HG03521 (cell line): Measurements from ENCODE around the gene CCDC191.

Source experiments
- ATAC-seq: cut with Tn5 transposase; IDR thresholded peaks from one replicate; pipeline ENCODE4 v1.9.1; 2021; ENCODE audit warnings: mild to moderate bottlenecking, moderate library complexity; ENCODE audit not compliant: unreplicated experiment

Gene CCDC191

GRCh38 chr3:114058646-114059045, 2.3 kb upstream of the CCDC191 start:
- no peak for ATAC-seq

DNA sequence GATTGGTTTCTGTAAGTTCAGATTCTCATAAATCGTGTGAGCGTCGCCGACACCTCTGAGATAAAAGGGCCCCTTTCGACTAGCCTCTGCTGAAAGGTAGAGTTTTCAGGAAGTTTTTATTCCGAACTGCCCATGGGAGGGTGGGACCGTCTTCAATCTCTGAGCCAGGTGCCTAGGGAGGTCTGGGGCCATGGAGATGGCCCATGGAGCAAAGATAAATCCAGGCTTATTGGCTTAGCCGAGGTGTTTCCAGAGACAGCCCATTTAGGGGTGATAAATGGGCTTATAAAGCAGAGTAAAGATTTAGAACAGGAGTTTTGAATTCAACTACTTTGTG, 653 bp upstream of the CCDC191 start:
- ATAC-seq = peak; percentile 4

GRCh38 chr3:114052216-114052615, 4.1 kb downstream of the CCDC191 start:
- no peak for ATAC-seq

DNA sequence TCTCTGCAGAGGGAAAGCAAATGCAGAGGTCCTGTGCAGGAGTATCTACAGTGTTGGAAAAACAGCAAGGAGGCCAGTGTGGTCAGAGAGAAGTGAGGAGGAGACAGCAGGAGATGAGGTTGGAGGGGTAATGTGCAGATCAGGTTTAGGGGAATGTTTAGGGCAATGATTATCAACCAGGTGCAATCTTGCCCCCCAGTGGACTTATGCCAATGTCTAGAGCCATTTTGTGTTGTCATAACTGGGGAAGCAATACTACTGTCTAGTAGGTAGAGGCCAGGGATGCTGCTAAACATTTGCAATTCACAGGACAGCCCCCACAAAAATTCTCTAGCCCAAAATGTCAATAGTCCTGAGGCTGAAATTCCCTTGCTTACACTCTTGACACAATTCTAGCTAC, 13.1 kb downstream of the CCDC191 start:
- ATAC-seq = no peak

DNA sequence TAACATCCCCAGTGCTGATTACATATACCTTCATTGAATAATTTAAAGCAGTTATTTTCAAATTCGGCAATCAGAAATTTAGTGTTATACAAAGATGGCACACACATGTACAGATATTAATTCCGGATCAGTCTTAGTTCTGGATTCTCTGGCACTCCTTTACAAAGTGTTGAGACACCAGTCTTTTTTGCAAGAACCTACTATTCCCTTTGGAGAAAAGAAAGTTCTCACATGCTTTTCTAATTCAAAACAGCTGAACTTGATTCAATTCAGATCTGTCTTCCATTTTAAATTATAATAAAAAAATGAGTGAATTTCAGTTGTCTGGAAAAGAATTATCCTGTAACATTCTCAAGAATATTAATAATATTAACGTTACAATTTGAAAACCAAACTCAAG, 20.4 kb downstream of the CCDC191 start:
- no peak for ATAC-seq

GRCh38 chr3:114034787-114035545, 21.4 kb downstream of the CCDC191 start:
- no peak for ATAC-seq

- no peak for ATAC-seq
Observed at GRCh38 chr3:114034211-114034610, 22.1 kb downstream of the CCDC191 start.

GRCh38 chr3:114033721-114034120, 22.6 kb downstream of the CCDC191 start:
- no peak for ATAC-seq

- ATAC-seq = no peak
Observed at GRCh38 chr3:114026331-114026730, 30.0 kb downstream of the CCDC191 start.

- no peak for ATAC-seq
Observed at GRCh38 chr3:114025451-114025850, 30.9 kb downstream of the CCDC191 start.

- ATAC-seq = no peak
Observed at GRCh38 chr3:114022145-114022802, 34.1 kb downstream of the CCDC191 start.

GRCh38 chr3:114020907-114021306, 35.4 kb downstream of the CCDC191 start:
- ATAC-seq = no peak

- ATAC-seq = no peak
Observed at GRCh38 chr3:114019486-114019885, 36.8 kb downstream of the CCDC191 start.

DNA sequence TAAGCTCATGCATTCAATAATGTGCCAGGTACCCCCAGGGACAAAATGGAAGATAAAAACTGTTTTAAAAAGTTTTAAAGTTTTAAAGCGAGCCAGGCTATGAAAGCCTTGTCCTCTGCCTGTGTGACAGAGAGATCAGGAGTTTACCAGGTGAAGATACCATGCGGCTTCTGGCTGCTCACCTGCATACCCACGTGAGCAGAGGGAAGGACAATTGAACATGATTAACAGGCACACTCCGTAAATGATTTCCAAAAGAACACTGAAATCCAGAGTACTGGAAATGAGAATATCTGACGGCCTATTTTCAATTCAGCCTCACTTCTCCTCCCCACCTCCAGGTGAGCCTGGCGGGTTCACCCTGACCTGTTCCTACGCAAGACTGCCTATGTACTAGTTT, 42.1 kb downstream of the CCDC191 start:
- ATAC-seq = no peak

DNA sequence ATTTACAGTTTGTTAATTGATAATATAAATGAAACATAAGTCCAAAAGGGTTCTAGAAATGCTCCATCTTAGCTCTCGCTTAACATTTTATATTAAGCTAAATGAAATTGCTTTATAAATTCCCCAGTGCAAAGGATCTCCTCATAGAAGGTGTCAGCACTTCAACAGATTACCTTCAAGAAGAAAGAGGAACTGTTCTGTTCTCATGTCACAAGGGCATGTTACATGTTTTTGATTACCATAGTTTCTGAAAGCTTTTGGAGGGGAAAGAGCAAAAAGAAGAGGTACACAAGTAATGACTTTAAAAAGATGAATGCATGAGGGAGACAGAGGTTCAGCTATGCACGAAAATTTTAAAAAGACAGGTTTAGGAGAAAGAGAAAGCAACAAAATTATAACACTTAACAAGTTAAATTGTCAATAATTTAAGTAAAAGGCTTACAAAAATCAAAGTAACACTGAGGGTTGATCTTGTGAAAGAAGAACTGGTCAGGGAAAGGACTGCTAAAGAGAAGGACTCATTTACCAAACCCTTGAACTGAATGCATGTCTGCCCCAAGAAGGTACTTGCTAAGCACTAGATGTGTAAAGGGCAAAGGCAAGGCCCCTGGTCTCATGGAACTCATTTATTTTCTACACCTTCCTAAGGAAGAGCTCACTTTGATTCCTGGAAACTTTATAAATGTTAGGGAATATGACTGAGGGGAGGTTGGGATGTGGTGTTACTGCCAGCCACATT, 45.1 kb downstream of the CCDC191 start:
- peak; percentile 78 for ATAC-seq

GRCh38 chr3:114005481-114005880, 50.8 kb downstream of the CCDC191 start:
- ATAC-seq = peak; percentile 96

DNA sequence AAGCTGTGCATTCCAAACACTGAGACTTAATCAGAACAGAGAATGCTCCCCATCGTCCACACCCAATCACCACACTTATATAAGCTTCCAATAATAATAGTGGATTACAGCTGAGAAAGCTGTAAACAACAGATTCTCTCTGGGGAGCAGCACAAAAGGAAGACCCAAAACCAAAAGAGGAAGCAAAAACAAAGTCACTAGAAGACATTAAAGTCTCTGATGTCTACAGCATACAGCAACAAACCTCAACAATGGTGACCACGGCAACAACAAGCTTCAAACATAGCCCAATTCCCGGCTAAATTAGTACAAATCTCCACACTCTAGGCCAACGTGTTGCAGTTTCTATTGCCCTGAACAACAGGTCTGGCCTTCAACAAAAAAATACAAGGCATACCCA, 70.8 kb downstream of the CCDC191 start:
- ATAC-seq = peak; percentile 82

- no peak for ATAC-seq
Observed at GRCh38 chr3:113983544-113983943, 72.8 kb downstream of the CCDC191 start.

DNA sequence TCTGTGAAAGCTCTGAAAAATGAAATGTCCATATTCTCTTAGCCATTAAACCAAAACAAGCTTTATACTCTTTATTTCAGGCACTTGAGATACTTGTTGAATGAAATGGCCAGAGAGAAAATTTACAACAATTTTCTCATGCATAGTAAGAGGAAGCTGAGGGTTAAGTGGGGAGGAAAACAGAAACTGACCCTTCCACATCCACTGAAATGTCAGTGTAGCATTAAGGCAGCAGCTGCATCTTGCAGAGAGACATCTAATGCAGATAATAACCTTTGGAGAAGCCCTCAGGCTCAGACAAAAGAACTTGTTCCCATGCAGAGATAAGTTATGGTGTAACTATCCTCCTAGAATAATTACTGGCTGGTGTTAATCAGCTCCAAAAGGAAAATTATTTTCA, 74.5 kb downstream of the CCDC191 start:
- no peak for ATAC-seq

DNA sequence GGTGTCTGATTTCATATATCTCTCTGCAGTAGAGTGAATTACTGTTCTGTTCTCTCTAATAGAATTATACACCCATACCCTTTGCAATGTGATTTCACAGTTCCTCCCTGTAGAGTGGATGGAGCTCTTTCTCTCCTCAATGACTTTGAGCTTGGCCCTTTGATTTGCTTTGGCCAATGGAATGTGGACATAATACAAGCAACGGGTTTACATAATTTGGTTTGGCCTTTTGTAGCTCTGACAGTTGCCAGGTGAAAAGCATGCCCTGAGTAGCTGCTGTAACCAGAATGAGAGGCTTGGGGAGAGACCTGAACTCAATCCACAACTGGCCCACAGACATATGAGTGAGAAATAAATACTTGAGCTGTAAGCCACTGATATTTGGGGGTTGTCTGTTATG, 76.4 kb downstream of the CCDC191 start:
- ATAC-seq = no peak

DNA sequence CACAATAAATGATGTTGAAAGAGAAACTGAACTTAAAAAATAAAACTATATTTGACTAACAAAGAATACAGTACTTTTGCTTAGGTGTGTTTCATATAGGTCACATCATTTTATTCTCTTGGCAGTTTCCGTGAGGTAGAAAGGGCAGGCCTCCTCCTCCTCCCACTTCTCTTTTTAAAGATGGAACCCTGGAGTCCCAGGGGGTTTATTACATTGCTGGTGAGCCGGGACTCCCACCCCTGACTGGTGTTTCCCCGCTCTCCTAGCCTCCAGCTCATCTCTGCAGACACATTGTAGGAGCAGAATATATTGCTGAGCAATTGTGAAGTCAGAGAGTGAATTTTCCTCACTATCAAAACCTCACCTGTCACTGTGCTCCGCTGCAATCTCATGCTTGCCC, 78.5 kb downstream of the CCDC191 start:
- no peak for ATAC-seq

DNA sequence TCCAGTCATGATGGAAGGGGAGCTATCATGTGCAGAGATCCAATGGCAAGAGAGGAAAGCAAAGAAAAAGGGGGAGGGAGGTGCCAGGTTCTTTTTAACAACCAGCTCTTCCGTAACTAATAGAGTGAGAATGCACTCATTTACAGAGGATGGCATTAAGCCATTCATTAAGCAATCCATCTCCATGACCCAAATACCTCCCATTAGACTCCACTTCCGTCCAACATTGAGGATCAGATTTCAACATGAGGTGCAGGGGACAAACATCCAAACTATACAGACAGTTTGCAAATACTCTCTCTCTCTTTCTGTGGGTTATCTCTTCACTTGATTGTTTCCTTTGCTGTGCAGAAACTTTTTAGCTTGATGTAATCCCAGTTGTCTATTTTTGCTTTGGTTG, 87.3 kb downstream of the CCDC191 start:
- no peak for ATAC-seq
